ENCODE results near the gene ACKR2.

GRCh38 chr3:42867138-42867537 is 57.9 kb downstream of the ACKR2 start:
- TF ChIP-seq CTCF (IDR thresholded peaks at IDR 0.05; ENCODE audit: low read depth, low read length) (no peak), EZH2phosphoT487 (IDR thresholded peaks at IDR 0.05; ENCODE audit: low read depth) (no peak)
